NK-92 treated with Interleukin-12 subunit alpha and Interleukin-12 subunit beta, amount 100 ng/mL, for 24 hours (cell line): ENCODE measurements around the gene KRTCAP2.
"Not testable (repeated sequence)": the region's sequence is repeated elsewhere in the genome, so short reads cannot be mapped to it uniquely, and the experiment has no call there.

Experiments used
- DNase-seq: peaks from one replicate; lab custom pipeline; 2025; lab: John Stamatoyannopoulos, UW

Gene KRTCAP2

GRCh38 chr1:155172732-155173477 lies at the start of gene KRTCAP2:
TSS of gene KRTCAP2 (minus strand) at chr1:155173304. CDS start at chr1:155173224, 80 bp downstream.
- peak; percentile 95 for DNase-seq

GRCh38 chr1:155220211-155220965 lies 47.3 kb upstream of the KRTCAP2 start:
- not testable (repeated sequence) for DNase-seq

- DNase-seq, result no peak
These were observed 46.5 kb upstream of the KRTCAP2 start for GRCh38 chr1:155219592-155220031.

GRCh38 chr1:155218854-155219591 lies 45.9 kb upstream of the KRTCAP2 start:
- no peak for DNase-seq

GRCh38 chr1:155214702-155215101 lies 41.6 kb upstream of the KRTCAP2 start:
- not testable (repeated sequence) for DNase-seq

- not testable (repeated sequence) for DNase-seq
These were observed 38.9 kb upstream of the KRTCAP2 start for GRCh38 chr1:155212051-155212440.

- DNase-seq, result not testable (repeated sequence)
These were observed 38.4 kb upstream of the KRTCAP2 start for GRCh38 chr1:155211381-155212050.

- DNase-seq, result no peak
These were observed 37.4 kb upstream of the KRTCAP2 start for GRCh38 chr1:155210314-155211104.

- no peak for DNase-seq
These were observed 36.2 kb upstream of the KRTCAP2 start for GRCh38 chr1:155209312-155209721.

- peak; percentile 76 for DNase-seq
These were observed 35.6 kb upstream of the KRTCAP2 start, which contains the start of gene MTX1 for GRCh38 chr1:155208541-155209311. TSS of gene MTX1 (plus strand) at chr1:155208695. CDS start at chr1:155208805, 110 bp downstream.

GRCh38 chr1:155207806-155208540 lies 34.9 kb upstream of the KRTCAP2 start, which contains the start of gene THBS3:
TSS of gene THBS3 (minus strand) at chr1:155207897. CDS start at chr1:155207876, 21 bp downstream.
- DNase-seq, result no peak

- peak; percentile 65 for DNase-seq
These were observed 34.0 kb upstream of the KRTCAP2 start for GRCh38 chr1:155206891-155207805.

- DNase-seq, result no peak
These were observed 33.0 kb upstream of the KRTCAP2 start for GRCh38 chr1:155205969-155206593.

GRCh38 chr1:155205035-155205434 lies 31.9 kb upstream of the KRTCAP2 start:
- no peak for DNase-seq

- no peak for DNase-seq
These were observed 29.8 kb upstream of the KRTCAP2 start for GRCh38 chr1:155202731-155203515.

GRCh38 chr1:155202198-155202597 lies 29.1 kb upstream of the KRTCAP2 start:
- DNase-seq, result no peak

- DNase-seq, result no peak
These were observed 27.8 kb upstream of the KRTCAP2 start for GRCh38 chr1:155200920-155201319.
